Coronary artery (tissue), 2 donors: ENCODE results near the gene SMIM20.

Source experiments
- DNase-seq: peaks from one replicate; pipeline ENCODE4 v3.0.0-alpha.2; 2017; ENCODE audit warnings: low spot score
- H3K27ac ChIP-seq, 2 donors: fragments of 200-600 bp; sonication (generic); one replicate each; pipeline ENCODE4 v1.5.1; 2016 to 2019
- H3K4me3 ChIP-seq: fragments of 200-600 bp; sonication (generic); 2 replicates; pipeline ENCODE4 v1.5.1; 2016; ENCODE audit warnings: mild to moderate bottlenecking, moderate library complexity
- TF ChIP-seq, protein P1 (sequence below): fragments of 200-600 bp; sonication (generic); IDR thresholded peaks from one replicate; pipeline ENCODE4 v1.5.1; 2019; ENCODE audit warnings: antibody characterized with exemption

The SMIM20 gene

DNA sequence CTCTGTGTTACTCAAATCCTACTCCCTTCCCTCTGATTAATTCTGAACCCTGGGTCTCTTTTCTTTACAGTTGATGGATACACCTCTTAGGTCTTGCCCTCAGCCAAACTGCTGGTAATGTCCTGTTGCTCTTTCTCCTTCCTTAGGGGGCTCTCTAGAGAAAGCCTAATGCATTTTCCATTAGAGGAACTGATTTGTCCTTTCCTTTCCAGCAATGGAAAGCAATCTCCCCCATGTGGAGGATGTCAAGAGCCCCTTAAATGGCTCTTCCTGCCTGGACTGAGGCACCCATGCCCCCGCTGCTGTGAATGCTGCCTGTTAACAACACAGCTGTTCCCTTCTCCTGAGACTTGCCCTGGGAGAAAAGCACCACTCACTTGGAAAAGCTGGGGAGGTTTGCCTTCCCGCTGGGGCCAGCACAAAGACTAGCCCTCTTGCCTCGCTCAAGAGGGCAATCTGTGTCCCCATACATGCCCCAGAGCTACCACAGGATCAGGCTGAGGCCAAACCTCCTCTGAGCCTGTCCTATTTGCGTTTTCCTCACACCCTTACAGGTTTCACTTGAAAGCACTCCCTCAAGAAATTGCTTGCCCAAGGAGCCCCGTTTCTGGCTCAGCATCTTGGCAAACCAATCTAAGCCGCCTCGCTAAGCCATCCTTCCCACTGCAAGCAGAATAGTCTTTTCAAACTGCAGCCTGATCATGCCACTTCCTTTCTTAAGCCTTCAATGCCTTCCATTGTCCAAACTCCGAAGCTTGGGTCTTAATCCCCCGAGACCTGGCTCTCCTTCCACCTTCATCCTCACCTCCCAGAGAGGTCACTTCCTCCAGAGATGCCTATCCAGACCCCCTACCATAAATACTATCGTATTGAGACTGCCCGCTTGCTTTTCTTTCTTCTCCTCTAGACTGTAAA, 23.2 kb upstream of the SMIM20 start:
- no peak overlapping the region for H3K4me3 ChIP-seq
- TF ChIP-seq, protein P1, sequence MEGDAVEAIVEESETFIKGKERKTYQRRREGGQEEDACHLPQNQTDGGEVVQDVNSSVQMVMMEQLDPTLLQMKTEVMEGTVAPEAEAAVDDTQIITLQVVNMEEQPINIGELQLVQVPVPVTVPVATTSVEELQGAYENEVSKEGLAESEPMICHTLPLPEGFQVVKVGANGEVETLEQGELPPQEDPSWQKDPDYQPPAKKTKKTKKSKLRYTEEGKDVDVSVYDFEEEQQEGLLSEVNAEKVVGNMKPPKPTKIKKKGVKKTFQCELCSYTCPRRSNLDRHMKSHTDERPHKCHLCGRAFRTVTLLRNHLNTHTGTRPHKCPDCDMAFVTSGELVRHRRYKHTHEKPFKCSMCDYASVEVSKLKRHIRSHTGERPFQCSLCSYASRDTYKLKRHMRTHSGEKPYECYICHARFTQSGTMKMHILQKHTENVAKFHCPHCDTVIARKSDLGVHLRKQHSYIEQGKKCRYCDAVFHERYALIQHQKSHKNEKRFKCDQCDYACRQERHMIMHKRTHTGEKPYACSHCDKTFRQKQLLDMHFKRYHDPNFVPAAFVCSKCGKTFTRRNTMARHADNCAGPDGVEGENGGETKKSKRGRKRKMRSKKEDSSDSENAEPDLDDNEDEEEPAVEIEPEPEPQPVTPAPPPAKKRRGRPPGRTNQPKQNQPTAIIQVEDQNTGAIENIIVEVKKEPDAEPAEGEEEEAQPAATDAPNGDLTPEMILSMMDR = no peak
- DNase-seq = no peak
- no peak overlapping the region for H3K27ac ChIP-seq

DNA sequence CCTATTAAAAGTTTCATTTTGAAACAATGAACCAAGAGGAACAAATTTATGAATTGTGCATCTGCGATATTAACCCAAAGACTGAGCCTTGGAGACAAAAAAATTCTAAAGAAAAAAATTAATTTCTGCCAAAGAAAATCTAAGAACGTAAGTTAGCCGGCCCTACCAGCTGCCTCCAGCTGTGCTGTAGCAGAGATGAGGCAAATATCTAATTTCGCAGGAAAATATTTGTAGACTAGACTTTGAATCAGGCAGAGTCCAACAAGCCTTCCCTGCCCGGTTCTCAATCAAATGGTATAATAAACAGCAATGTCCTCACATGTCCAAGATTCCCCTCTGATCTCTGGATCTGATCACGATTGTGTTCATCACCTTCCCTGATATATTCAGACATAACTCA, 21.2 kb upstream of the SMIM20 start:
- TF ChIP-seq, protein P1 = no peak
- Histone ChIP-seq H3K27ac (no peak overlapping the region), H3K4me3 (no peak overlapping the region)
- no peak for DNase-seq

DNA sequence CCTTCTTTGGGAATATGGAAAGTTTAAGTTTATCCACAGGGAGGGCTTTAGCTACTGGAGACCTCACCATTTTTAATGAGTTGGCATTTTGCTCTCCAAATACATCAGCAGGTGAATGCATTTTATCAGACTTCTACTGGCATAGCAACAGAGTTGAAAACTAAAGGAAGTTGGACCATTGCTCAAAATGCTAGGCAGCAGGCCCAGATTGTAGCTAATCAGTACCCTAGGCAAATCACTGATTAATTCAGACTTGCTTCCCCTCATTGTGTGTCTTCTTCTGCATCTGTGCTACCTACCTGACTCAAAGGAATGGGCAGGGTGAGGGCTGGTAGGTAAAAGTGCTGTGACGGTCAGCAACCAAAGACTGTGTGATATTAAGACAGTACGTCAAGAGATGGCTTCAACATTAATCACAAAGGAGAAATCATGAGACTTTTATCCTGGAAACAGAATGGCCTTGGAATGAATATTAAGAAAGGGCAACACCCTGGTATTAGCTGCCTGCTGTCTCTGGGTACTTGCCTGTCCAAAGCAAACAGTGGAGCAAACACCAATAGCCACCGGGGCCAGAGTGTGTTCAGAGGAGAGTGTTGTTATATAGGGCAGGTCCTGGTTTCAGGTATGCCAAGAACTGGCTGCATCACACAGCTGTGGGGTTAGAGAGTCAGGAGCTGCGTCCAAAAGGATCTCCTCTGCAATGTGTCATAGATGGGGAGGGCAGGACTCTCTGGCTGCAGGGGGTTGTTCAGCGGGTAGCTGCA, 17.1 kb upstream of the SMIM20 start:
- Histone ChIP-seq H3K4me3 (no peak overlapping the region), H3K27ac (no peak overlapping the region)
- TF ChIP-seq, protein P1 = no peak
- DNase-seq = no peak

DNA sequence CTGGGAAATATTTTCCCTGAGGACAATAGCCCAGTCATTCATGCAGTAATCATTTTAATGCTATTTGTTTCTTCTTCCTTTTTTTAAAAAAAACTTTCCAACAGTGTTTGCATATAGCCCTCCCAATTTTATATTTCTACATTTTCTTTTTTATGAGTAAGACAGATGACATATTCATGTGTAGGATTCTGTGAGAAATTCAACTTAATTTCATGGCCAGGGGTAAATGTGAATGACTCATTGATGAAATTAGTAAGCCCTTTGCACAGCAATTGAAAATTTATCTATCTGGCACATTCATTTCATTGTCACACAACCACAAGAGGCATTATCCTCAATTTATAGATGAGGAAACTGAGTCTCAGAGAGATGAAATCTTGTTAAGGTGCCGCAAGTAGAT, 13.7 kb upstream of the SMIM20 start:
- Histone ChIP-seq H3K4me3 (no peak overlapping the region), H3K27ac (no peak overlapping the region)
- TF ChIP-seq, protein P1 = no peak
- DNase-seq = no peak

DNA sequence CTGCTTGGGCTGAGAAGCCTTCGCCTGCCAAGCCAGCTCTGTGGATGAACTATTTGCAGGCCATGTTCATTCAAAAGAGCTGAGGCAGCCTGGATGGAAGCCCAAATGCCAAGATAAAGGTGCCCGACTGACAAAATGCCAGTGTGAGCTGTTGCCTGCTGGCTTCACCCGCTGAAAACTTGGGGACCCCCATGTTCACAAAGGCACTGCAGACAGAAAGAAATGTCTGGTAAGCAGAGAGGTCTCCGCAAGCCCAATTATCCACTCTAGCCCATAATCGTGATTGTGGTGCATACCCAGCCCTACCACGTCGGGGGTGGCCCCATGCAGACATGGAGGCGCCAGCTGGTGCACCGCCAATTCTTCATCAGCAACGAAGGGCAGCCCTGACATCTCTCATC, 13.0 kb upstream of the SMIM20 start:
- Histone ChIP-seq H3K27ac (no peak overlapping the region), H3K4me3 (no peak overlapping the region)
- DNase-seq = no peak
- TF ChIP-seq, protein P1 = no peak

DNA sequence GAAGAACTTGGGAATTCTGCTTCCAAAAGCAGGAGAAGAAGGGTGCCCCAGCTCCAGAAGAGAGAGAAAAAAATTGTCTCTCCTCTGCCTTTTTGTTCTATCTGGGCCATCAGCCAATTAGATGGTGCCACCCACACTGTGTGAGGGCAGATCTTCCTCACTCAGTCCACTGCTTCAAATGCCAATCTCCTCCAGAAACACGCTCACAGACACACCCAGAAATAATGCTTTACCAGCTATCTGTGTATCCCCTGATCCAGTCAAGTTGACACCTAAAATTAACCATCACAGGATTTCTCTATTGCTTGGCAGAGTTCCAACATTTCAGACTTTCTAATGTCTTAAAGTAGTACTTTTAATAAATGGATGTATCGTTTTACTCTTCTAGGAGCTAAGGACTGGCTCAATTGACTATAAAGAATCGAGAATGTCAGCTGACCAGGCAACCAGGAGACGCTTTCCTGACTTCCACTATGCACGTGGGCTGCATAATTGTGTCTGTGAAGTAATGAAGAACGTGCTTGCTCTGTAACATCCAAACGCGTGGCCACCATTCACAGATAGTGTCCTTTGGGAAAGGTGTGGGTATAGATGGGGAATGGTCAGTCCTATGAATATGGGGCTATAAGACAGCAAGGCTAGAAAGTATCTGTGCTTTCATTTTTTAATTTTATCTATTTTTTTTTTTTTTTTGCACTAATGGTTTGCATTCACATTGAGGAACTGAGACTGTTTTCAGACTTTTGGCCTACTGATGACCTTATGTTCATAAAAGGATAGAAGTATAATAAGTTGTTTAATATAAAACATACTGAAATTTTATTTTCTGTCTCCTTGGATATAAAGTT, 9.9 kb upstream of the SMIM20 start:
- DNase-seq = no peak
- Histone ChIP-seq H3K27ac (no peak overlapping the region), H3K4me3 (no peak overlapping the region)
- TF ChIP-seq, protein P1 = no peak
